Activated T-cell treated with anti-CD3 and anti-CD28 coated beads for 24 hours (primary cell): ENCODE data around the gene WRAP73.
"Not testable (repeated sequence)": the region's sequence is repeated elsewhere in the genome, so short reads cannot be mapped to it uniquely, and the experiment has no call there.

ENCODE experiments used
- DNase-seq: peaks from one replicate; pipeline ENCODE4 v3.0.0-alpha.2; 2020; ENCODE audit warnings: low read depth

The WRAP73 gene

DNA sequence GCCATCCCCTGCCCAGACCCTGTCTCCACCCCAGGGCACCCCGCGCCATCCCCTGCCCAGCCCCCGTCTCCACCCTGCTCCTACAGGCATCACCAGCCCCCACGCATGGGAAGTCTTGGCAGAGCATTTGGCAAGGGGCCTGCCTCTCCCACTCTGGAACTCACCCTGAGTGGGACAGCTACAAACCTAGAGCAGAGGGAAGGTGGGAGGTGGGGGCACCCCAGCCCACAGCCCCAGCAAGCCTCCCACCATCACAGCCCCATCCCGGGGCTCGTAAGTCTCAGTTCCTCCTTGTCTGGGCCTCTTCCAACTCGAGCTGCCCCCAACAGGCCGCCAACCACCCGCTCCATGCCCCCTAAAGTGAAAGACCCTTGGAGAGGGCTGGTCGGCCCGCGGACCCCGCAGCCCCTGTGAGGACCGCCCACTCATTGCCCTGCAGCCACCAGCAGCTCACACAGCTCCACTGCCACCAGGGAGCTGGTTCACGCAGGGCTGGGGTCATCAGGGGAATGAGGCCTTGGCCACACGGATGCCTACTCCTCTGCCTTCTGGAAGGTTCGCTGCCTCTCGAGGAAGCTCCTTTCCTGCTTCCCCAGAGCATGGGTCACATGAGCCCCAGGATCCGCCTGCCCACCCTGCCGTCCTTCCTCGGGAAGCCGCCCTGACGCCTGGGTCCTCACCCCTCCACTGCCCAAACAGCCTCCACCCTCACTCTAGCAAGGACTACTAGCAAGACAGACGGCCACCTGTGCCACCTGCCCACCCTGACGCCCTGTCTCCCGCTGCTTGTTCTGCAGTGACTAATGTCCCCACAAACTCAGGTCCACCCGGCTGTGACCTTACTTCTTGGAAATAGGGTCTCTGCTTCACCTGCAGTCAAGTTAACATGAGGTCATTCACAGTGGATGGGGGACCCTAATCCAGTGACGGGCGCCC lies 53.0 kb downstream of the WRAP73 start:
- no peak for DNase-seq

DNA sequence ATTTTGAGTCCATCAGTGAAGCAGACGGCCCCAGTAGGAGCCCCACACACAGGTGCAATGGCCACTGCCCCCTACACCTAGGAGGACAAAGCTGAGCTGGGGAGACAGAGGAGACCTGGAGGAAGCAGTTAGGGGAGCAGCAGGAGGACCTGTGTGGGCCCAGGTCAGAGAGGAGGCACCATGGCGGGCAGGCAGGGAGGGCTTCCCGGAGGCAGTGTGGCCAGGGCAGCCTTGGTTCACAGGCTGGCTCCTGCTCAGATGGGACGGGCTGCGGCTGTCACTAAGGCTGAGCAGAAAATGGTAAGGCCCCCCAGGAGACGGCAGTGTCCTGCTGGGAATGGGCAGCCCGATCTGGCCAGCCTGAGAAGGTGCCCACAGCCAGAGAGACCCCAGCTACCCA lies 54.0 kb downstream of the WRAP73 start:
- DNase-seq, result no peak

DNA sequence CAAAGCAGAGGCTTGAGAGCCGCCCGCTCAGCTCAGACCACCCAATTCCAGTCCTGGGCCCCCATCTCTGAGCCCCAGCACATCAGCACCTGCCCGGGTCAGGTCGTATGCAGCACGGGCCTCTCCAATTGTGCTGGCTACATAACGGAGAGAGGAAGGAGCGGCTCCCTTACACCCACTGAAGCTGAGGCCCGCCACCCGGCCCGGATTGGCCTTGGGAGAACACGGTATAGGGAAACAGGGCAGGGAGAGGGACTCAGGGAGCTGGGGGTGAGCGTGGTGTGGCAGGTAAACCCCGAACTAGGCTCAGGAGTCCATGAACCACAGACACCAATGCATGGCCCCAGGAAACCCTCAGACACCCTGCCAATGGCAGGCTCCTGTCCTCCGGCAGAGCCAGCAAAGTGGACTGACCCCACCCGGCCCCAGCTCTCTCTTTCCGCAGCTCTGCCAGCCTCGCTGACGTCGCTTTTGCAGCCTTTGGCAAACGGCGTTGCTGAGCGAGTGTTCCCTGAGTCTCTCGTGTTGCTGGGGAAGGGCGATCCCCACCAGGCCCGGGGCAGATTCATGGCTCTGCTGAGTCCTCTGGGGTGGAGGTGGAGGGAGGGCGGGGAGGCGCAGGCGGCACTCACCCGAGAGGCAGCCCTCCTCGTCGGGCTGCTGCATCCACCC lies 55.1 kb downstream of the WRAP73 start:
- DNase-seq, result no peak

DNA sequence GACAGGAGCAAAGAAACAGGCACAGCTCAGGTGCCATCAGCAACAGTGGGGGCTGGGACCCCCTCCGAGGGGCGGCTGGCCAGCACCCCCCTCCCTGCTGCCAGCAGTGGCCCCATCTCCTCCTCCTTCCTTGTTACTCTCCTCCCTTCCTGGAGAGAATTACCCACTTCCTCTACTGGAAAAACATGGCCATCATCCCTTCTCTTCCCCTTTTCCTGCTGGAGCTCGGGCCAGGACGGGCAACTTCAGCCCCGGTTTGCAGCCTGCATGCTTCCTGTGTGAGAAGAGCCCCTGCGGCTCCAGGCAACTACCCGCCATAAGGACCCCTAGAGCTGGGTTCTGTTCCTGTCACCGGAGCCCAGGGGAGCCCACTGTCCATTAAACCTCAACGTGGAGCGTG lies 56.2 kb downstream of the WRAP73 start:
- no peak for DNase-seq

DNA sequence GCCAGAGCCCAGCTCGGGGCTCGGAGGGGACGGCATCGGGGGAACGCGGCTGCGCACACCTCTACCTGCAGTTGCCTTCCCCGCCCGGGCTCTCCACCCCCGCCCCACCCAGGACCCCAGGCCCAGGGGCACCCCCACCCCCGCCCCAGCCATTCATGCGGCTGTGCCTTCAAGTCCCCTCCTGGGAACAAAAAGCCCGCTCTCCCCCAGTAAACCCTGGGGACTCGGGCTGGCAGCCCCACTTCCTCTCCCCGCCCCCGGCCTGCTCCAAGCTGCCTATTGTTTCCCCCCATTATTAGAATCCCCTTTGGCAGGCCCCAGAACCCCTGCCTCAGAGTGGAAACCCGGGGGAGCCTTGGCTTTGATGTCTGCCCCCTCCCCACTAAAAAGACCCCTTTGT lies 56.6 kb downstream of the WRAP73 start:
- no peak for DNase-seq

DNA sequence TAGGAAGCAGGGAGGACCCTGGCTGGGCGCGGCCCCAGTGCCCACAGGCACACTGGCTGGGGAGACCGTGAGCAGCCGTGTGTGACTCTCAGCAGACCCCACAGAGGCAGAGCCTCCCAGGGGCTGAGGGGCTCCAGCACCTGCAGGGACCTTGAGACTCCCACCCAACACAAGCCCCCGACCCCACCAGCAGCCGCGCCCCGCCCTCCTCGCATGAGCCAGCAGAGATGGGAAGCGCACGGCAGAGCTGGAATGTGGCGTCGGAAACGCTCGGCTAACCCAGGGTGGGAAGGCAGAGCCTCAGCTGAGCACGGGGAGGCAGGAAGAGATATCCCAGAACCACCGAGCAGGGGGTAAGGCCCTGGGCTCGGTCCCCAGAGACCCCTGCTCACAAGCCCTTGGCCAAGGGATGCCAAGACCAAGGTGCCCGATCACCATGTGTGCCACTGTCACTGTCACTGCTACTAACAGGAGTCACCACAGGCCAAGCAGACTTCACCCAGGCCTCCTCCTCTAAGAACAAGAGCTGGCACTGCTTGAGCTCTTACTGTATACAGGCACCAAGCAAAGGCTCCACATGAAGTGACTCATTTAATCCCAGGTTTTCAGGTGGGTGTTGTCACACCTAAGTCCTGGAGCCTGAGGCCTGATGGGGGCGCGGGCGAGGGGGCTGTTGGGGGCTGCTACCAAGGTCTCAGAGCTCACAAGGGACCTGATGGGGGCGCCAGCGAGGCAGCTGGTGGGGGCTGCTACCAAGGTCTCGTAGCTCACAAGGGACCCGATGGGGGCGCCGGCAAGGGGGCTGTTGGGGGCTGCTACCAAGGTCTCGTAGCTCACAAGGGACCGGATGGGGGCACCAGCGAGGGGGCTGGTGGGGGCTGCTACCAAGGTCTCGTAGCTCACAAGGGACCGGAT lies 58.7 kb downstream of the WRAP73 start:
- no peak for DNase-seq

DNA sequence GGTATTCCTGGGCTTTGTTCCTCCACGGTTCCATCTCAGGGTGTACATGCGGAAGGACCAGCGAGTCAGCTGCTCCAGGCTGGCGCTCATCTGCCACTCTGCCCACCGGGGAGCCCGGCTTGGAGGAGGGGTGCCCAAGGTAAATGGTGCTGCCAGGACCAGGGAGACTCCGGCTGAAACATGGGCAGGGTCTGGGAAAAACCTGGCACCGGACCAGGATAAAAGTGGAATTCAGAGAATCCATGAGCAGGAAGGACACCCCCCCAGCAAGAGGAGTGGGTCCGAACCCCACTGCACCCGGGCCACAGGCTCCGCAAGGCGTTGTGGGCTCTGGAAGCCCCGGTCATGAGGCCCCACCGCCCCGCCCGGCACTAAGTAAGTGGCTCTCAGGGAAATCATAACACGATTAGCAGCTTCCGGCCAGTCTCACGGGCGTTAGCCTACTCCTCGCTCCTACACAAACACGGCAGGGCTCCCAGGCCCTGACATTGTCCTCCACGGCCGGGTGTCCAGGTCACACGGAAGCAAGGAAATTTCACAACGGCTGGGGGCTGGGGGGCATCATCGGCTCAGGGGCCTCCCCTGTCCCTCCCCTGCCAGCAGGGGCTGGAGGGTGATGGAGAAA lies 59.7 kb downstream of the WRAP73 start:
- no peak for DNase-seq

DNA sequence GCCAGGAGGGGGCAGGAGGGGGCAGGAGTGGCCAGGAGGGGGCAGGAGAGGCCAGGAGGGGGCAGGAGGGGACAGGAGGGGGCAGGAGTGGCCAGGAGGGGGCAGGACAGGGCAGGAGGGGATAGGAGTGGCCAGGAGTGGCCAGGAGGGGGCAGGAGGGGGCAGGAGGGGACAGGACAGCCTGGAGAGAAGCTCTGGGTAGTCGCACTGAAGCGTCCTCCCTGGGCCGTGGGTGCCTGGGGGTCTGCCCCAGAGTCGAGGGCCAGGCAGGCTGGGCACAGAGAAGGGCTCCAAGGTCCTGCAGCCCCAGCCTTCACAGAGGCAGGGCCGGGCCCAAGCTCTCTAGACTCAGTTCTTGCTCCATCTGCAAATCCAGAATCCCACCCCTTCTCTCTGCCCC lies 61.5 kb downstream of the WRAP73 start:
- no peak for DNase-seq

DNA sequence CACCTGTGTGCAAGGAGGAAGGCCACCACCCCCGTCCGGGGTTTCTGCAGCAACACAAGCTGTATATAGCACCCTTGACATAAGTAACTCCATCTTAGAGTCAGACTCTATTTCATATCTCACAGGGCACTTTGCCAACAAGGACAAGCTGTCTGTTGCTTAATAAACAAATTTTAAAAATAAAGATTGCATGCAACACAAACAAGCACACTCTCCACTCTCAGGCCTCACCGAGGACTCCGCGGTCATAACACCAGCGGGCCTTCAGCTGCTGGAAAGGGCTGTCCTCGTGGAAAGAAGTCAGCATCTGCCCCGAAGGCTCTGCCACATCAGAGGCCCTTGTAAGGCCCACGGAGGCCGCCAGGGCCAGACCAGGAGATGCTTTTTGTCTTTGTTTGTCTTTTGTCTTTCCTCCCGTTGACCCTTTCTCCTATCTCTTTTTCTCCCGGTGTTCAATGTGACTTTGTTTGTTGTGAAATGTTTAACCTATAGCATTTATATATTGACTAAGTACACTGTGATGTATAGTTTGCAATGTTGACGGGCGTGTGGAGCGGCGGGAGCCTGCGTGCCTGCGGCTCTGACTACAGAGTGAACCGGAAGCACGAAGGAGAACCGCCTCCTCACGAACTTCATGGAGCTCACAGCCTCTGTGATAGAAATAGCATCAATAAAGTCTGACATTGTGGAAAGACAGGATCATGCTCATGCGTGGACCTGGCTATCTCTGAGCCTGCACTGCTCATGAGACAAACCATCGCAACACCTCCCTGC lies 62.7 kb downstream of the WRAP73 start:
- no peak for DNase-seq

DNA sequence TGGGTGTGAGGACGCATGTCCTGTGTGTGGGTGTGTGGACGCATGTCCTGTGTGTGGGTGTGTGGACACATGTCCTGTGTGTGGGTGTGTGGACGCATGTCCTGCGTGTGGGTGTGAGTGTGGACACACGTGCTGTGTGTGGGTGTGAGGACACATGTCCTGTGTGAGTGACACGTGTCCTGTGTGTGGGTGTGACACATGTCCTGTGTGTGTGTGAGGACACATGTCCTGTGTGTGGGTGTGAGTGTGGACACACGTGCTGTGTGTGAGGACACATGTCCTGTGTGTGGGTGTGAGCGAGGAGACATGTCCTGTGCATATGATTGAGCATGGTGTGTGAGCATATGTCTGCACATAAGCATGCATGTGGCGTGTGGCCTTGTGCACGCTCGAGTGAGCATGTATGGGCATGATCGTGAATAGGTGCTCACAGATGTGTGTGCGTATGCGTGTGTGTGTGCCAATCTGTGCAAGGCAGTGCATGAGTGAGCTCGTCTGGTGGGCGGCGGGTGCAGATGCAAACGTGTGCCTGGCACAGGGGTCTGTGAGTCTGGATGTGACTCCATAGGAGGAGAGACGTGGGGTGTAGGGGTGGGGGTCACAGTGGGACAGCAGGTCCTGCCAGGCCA lies 63.8 kb downstream of the WRAP73 start:
- no peak for DNase-seq

DNA sequence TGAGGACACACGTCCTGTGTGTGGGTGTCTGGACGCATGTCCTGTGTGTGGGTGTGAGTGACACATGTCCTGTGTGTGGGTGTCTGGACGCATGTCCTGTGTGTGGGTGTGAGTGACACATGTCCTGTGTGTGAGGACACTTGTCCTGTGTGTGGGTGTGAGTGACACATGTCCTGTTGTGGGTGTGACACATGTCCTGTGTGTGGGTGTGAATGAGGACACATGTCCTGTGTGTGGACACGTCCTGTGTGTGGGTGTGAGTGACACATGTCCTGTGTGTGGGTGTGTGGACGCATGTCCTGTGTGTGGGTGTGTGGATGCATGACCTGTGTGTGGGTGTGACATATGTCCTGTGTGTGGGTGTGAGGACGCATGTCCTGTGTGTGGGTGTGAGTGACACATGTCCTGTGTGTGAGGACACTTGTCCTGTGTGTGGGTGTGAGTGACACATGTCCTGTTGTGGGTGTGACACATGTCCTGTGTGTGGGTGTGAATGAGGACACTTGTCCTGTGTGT lies 64.5 kb downstream of the WRAP73 start:
- DNase-seq, result not testable (repeated sequence)

DNA sequence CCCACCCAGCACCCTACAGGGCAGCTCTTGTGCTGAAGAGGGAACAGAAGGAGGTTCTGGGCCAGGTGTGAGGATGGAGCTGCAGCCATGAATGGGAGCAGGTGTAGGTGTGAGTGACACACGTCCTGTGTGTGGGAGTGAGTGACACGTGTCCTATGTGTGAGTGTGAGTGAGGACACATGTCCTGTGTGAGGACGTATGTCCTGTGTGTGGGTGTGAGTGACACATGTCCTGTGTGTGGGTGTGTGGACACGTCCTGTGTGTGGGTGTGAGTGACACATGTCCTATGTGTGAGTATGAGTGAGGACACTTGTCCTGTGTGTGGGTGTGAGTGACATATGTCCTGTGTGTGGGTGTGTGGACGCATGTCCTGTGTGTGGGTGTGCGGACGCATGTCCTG lies 65.0 kb downstream of the WRAP73 start:
- DNase-seq, result no peak

DNA sequence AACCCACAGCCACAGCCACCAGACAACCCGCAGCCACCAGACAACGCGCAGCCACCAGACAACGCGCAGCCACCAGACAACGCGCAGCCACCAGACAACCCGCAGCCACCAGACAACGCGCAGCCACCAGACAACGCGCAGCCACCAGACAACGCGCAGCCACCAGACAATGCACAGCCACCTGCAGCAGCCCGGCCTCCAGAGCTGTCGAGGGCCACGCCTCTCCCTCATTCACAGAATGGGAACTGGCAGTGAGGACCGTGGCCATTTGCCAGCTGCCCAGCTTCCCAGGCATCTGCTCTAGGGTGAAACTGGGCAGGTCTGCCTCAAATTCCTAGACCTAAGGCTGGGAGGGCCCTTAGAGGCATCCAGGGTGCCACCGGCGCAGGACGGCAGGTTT lies 66.2 kb downstream of the WRAP73 start:
- not testable (repeated sequence) for DNase-seq

DNA sequence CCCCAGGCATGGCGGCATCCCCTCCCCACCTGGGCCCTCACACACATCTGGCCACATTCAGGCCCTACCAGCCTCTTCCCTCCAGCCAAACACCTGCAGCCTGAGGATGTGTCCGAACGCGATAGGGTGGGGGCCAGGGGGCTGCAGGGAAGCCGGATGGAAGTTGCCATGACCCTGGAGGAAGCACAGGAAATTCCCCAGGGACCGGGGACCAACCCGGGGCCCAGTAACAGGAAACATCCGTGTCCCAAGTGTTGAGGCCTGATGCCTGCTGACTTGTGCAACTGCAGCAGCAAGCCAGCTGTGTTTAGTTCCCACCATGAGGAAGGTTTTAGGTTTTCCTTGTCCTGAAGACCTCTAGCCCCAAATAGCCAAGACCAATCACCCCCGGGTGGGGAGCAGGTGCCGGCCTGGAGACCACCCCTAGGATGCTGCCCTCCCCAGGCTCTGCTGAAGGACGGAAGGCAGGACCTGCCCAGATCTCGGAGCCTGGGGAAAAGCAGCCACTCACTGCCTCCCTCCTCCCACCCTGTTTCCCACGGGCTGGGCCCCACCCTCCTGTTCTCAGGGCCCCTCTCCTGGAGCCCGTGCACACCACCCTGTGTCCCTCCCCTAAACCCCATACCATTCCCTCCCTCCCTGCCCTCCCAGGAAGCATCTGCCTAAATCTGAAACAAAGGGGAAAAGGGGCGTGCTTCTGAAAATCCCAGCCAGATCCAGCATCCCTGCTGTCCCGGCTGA lies 68.4 kb downstream of the WRAP73 start:
- no peak for DNase-seq
